ENCODE results near the gene MUS81.
"Not testable (repeated sequence)": the region's sequence is repeated elsewhere in the genome, so short reads cannot be mapped to it uniquely, and the experiment has no call there.

Gene MUS81

DNA sequence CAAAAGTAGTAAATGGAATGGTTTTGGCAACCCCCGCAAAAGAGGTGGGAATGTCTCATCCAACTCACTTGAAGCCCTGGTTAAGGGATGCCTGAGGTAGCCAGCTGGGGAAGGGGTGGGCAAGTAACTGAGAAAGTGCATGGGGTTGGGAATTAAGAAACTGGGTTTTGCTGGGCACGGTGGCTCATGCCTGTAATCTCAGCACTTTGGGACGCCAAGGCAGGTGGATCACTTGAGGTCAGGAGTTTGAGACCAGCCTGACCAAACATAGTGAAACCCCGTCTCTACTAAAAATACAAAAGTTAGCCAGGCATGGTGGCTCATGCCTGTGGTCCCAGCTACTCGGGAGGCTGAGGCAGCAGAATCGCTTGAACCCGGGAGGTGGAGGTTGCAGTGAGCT lies 11.5 kb upstream of the MUS81 start:
- DNase-seq (ENCODE audit: low spot score), result not testable (repeated sequence)

DNA sequence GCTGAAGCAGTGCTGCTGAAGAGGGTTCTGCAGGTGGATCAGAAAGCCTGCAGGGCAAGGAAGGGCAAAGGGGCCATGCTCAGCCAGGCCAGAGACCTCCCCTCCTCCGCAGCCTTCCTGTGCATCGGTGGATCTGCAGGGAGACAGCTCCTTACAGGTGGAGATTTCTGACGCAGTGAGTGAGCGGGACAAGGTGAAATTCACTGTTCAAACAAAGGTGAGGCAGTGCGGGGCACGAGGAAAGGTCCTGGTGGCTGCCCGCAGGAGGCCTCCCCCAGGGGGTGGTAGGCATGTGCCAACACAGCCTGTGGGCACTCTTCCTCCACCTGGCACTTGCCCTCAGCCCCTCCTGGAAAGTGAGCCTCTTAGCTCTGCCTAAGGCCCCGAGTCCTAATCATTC lies 10.9 kb upstream of the MUS81 start:
- DNase-seq (ENCODE audit: low spot score), result no peak

DNA sequence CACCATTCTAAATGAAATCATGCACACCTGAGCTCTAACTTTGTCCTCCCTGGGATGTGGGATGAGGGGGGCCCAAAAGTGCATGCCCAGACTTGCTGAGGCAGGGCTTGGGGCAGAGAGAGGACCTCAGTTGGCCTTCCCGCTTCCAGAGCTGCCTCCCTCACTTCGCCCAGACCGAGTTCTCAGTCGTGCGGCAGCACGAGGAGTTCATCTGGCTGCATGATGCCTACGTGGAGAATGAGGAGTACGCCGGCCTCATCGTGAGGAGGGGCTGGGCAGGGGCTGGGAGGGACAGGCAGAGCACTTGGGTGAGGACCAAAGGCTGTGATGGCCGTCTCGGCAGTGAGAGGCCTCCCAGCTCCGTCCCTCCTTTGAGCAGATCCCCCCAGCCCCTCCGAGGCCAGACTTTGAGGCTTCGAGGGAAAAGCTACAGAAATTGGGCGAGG lies 10.4 kb upstream of the MUS81 start:
- no peak for DNase-seq (ENCODE audit: low spot score)

DNA sequence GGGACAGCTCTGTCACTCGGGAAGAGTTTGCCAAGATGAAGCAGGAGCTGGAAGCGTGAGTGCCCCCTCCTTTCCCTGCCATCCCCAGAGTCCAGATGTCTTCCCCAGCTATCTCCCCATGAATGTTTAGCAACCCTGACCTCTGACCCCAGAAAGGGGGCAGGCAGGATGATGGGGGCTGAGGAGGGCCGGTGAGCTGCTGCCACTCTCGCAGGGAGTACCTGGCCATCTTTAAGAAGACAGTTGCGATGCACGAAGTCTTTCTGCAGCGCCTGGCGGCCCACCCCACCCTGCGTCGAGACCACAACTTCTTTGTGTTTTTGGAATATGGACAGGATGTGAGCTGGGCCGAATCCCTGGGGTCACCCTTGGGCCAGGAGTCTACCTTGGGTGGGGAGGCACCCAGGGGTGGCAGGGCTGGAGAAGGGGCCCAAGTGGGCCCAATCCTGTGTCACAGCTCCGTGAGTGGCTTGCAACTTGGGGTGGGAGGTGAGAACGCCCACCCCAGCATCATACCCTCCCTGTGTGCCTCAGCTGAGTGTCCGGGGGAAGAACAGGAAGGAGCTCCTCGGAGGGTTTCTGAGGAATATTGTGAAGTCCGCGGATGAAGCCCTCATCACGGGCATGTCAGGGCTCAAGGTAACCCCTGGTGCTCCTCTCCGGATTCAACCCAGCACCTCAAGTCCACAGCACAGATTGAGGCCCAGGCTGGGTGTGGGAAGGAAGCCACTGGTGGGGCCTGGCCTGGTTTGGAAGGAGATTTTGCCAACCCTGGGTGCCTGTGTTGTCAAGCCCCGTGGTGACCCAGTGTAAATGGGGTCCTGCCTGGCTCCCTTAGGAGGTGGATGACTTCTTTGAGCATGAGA lies 9.8 kb upstream of the MUS81 start:
- DNase-seq (ENCODE audit: low spot score), result no peak

DNA sequence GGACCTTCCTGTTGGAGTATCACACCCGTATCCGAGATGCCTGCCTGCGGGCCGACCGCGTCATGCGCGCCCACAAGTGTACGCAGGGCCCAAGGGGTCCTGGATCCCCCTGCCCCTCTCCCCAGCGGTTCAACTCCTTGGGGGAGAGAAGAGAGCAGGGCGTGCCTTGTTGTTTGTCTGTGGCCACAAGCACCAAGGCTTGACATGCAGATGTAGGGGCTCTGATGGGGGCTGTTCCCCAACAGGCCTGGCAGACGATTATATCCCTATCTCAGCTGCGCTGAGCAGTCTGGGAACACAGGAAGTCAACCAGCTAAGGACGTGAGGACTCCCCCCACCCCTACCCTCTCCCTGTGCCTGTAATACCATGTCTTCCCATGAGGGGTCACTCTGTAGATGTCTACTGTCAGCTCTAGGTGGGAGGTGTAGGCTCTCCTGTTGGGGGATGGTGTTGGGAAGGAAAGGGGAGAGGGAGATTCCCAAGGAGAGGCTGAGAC lies 9.1 kb upstream of the MUS81 start:
- no peak for DNase-seq (ENCODE audit: low spot score)

DNA sequence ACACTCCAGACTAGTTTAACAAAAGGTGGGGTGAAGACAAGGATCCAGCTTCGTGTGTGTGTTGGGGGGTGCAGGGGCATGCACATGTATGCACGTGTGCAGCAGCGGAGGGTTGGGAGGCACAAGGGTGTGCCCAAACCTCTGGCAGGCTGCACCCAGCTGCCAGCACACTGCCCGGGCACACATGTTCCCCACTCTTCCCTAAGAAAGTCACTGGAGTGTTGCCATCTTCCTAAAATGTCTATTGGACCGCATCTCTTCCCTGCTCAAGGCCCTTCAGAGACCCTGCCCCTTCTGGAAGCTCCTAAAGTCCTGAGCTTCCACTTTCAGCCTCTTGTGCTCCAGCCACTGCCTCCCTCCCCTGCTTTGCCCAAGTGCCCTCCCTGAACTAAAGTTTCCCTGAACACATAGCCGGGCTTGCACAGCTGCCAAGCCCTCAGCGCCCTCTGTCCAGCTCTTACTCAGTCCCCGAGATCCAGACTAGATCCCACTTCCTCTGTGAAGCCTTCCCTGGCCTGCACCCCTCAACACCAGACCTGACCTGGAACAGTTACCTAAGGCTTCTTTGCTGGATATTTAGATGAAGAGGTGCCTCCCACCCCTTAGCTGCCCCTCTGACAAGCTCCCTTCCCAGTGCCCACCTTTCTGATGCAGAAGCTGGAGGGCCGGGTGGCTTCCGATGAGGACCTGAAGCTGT lies 8.3 kb upstream of the MUS81 start:
- no peak for DNase-seq (ENCODE audit: low spot score)

DNA sequence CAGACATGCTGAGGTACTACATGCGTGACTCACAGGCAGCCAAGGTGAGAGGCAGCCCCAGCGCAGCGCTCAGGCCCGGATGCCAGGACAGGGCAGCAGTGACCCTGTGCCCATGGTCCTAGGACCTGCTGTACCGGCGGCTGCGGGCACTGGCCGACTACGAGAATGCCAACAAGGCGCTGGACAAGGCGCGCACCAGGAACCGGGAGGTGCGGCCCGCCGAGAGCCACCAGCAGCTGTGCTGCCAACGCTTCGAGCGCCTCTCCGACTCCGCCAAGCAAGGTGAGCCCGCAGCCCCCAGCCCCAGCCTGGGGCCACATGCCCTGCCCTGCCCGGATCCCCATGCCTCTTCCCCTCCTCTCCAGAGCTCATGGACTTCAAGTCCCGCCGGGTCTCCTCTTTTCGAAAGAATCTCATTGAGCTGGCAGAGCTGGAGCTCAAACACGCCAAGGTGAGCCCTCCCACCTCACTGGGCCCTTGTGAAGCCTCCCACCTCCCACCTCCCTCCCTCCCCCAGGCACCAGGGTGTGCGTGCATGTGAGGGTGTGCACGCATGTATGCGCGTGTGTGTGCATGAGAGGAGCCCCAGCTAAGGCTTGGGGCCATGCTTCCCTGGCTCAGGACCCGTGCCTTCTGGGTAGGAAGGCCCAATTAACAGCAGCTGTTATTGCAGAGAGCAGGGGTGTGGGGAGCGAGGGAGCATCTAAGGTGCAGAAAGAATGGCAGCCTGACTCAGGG lies 7.6 kb upstream of the MUS81 start:
- DNase-seq (ENCODE audit: low spot score), result no peak

DNA sequence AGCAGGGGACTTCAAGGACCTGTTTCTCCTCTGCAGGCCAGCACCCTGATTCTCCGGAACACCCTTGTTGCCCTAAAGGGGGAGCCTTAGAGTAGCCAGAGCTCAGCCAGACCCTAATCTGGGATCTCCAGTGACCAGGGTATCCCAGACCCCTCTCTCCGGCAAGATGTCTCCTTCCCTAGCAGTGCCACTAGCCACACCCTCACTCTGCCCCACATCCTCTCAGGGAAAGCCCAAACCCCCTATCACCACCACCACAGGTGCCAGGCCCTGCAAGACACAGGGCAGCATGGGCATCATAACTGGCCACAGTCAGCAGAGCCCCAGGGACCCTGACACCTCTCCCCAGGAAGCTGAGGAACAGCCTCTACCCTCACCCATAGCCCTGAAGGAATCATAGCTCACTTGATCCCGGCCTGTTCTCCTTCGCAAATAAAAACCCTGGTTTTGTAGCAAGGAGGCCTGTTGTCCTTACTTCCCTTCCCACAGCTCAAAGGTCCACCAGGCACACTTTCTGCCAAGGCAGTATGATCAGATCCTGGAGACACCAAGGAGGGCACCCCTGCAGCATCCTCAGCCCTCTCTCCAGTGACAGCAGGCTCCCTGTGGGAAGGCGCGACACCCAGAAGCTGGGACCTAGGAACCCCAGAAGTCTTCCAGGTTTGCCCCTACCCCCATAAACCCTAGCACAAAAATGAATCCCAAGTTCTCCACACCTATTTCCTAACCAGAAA lies 6.8 kb upstream of the MUS81 start:
- no peak for DNase-seq (ENCODE audit: low spot score)

DNA sequence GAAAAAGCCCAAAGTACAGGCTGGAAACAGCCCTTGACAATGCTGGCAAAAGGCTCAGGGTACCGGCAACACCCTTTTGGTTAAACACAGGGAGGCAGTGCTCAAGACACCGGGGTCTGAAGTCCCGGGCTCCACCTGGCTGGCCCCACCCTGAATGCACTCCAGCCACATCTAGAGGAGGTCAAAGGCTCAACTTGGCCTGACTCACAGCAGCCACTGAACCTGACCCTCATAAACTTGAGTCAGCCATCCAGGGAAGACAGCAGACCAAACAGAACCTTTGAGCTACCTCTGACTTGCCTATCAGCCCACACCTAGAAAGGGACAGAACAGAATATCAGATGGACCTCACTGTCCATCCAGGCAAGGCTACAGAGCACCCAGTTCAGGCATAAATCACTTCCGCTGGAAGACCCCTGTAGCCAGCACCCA lies 6.1 kb upstream of the MUS81 start:
- DNase-seq (ENCODE audit: low spot score), result no peak

DNA sequence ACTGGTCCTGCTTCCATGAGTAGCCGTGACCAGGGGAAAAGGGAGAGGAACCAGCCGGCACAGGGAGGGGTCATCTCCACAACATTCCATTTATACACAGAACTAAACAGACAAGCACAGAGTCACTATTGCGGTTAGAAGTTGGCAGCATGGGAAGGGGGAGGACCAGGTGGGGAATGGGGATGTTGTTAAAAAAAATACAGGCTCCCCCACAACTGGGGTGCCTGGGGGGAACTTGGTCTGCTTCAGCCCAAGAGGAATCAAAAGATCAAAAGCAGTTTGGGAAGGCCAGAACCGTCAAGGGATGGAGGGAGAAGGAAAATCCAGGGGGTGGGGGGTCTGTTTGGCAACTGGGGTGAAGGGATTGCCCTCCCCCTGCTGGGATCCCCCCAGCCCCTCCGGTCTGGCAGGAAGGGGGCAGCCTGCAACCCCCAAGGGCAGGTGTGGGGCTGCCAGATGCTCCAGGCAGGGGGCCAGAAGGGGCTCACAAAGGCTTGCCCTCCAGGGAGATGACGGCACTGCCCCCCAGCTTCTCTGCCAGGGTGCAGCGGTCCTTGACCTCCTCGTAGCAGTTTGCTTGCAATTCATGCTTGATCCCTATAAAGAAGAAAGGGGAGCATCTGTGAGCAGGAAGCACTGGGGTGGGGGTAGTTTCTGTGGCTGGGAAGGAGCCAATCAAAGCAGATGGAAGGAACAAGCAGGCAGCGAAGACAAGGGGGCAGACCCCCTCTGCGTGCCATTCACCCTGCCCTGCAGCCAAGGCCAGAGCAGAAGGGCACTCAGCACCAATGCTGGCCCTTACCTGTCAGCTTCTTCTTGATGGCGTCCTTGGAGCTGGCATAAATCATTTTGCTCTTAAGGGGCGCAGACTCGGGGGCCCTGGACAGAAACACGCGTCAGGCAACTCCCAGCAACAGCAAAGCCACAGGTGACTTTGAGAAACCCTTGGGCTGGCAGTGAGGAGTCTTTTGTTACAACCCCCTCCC lies 5.1 kb upstream of the MUS81 start:
- DNase-seq (ENCODE audit: low spot score), result no peak

DNA sequence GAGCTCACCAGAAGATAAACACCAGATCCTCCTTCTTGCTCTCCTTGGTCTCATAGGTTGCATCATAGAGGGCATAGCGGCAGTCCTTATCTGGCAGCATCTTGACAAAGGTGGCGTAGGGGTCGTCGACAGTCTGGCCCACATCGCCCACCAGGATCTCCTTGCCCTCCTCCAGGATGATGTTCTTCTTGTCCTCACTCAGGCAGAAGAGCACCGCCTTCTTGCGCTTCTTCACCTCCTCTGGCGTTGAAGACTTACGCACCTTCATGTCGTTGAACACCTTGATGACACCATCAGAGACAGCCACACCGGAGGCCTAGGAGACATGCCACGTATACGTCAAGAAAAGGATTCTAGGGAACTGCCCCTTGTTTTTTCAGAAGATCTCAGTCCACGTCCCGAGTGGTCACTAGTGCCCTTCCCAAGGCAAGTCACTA lies 4.3 kb upstream of the MUS81 start:
- DNase-seq (ENCODE audit: low spot score), result no peak

DNA sequence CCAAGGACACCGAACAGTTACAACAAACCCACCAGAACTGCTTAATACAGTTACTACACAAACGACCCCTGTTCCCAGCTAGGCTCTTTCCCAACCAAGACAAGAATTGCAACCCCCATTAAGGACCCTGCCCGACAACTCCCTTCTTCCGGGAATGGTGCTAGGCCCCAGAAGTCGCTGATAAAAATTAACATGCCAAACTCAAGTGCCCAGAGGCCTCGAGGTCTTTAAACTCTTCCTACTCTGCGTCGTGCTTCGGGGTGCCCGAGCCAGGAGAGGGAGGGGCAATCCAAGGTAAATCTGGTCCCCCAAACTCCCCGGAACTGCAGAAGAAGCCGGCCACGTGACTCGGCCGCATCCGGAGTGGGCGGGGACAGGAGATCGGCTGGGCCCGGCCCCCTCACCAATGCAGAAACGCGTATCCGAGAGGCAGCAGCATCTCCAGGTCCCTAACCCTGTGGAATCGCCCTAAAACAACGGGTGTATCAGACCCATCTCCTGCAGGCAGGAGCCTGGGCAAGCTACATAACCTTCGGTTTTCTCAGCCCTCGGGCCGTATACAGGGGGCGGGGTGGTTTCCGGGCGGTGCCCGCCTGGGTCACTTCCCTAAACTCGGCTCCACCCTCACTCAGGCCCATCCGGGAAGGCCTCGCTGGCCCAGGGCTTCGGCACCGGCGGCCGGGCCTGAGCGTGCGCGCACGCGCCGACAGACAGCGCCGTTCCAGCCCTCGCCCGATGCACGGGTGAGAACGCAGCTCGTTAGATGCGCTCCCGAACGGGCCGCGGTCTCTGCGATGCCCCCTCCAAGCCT lies 3.3 kb upstream of the MUS81 start:
- DNase-seq (ENCODE audit: low spot score), result peak; percentile 81

DNA sequence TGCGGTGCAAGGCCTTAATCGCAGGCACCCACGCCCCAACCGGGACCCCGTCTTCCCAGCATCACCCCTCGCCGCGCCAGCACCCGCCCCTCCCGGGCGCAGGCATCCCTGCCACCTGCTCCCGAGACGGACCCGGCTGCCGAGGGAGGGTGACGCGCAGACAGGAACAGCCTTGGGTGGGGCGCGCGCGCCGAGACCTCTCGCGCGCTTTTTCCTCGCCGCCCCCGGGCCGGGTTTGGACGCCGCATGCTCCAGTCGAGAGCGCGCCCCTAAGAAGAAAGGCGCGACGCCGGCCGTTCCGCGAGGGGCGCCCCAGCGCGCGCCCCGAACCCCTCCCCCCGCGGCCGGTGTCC lies 2.8 kb upstream of the MUS81 start:
- no peak for DNase-seq (ENCODE audit: low spot score)

DNA sequence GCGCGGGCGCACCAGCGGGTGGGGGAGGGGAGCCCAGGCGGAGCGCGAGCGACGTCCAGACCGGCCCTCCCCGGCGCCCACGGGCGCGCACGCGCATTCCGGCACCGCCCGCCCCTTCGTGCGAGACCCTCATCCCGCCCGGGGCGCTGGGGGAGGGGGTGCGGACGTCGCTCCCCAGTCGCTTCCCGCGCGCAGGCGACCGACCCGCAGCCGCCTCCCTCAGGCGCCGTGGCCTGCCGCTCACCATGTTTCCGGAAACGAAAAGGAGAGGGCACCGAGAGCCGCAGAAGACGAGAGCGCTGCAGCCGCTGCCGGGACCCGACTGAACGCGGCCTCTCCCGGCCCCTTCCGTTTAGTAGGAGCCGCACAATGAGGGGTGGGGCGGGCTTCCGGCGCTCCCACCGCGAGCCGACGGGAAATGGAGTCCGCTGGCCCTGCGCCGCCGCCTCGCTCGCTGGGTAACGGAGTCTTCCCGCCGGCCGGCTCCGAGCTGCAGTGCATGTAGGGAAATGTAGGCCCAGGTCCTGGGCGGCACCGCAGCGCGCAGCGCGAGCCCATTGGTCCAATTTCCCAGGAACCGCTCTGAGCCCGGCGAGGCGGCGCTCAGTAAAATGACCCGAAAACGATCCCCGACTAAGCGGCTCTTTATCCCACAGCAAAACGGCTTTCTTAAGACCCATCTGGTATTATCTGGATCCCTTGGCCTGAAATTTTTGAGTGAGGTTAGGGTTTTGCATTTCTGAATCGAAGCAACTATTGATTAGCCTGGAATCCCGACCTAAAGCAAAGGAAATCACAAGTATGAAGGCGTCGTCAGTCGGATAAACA lies 2.2 kb upstream of the MUS81 start, which contains the start of gene CFL1:
TSS of gene CFL1 (minus strand) at position 328 of the 828 bp plus-strand sequence. CDS start at position 247, 81 bp downstream.
- DNase-seq (ENCODE audit: low spot score), result peak; percentile 97

DNA sequence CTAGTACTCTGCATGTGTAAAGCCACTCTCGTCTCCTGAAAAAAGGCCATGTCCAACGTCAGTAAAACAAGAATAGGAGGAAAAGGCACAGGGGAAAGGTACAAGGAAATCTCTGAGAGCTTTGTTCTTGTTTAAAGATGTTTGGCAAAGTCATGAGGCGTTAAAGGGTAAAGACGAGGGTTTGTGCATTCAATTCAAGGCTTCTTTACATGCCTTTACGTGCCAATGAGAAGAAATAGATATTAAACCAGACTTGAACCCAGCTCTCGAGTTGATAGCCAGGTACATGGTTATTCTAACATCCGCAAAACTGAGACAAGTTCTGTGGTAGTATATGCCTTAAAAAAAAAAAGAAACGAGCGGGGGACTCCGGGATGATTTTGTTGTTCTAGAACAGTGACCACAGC lies 1.5 kb upstream of the MUS81 start:
- DNase-seq (ENCODE audit: low spot score), result no peak

DNA sequence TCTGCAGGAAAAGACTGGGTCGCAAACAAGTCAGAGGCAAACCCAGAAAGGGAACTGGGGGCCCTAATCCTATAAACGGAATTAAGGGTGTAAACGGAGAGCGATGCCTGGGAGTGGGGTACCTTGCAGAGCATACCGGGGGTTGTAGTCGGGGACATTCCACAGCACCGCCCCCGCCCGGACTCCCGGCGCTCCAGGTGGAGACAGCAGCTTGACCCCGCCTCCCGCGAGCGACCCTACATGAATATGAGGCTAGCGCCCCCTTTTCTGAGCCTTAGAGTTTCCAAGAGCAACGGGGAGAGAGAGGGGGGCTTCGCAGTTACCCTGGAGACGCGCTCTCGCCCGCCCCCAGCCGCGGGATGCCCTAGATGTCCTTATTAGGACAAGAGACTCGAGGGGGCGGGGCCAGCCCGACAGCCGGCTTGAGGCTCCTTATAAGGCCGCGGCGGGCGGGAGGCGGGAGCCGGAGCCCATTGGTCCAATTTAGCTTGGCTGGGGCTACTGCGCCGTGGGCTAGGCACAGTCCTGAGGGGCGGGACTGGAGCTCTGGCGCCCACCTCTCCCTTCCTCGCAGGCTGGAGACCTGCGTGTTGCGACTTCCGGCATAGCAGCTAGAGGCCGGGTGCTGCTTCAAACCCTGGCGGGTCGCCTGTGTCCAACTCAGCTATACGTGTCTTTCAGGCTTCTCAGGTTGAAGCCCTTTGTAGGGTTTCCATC lies 980 bp upstream of the MUS81 start:
- DNase-seq (ENCODE audit: low spot score), result peak; percentile 96

DNA sequence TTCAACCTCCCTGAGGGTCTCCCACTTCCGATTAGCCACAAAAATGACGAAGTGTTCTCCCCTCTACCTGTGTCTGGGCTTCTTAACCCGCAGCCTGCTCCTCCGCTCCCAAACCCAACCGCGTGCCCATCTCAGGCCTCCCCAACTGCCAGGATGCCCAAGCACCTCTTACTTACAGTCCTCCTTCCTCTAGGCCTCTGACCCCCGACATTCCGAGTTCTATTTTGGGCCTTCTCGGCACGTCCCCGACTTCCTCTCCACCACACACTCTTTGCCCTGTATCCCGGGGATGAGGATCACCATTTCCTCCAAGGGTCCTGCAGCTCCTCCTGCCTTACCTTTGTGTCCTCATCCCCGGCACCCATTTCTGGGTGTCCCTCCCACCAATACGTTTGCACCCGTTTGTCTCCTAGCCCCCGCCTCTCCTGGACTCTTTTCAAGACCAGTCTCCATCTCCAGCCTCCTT lies 388 bp upstream of the MUS81 start:
- no peak for DNase-seq (ENCODE audit: low spot score)

DNA sequence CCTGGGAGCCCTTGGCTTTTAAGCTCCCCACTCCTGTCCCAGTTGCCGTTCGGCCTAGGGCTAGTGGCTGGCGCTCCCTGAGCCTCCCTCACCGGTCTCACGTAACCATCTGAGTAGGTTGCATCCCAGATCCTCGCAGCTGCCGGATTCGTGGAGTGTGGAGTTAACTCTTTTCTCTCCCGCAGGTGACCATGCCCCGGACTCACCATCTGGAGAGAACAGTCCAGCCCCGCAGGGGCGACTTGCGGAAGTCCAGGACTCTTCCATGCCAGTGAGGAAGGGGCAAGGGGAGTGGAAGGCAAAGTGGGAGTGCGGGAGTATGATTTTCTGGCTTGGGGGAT lies 902 bp downstream of the MUS81 start:
- DNase-seq (ENCODE audit: low spot score), result no peak

All from globus pallidus (tissue), 1 donor.